NCI-H2107 treated with DMSO at 0.1 percent for 48 hours (cell line): ENCODE data around the gene CYP2A6.
"Not testable (repeated sequence)": the region's sequence is repeated elsewhere in the genome, so short reads cannot be mapped to it uniquely, and the experiment has no call there.

Source experiments
- DNase-seq: peaks from one replicate; lab custom pipeline; 2025; ENCODE audit not compliant: unreplicated experiment; lab: John Stamatoyannopoulos, UW

Gene CYP2A6

GRCh38 chr19:40822704-40823553 lies 27.3 kb downstream of the CYP2A6 start:
- not testable (repeated sequence) for DNase-seq

GRCh38 chr19:40822161-40822560 lies 28.1 kb downstream of the CYP2A6 start:
- no peak for DNase-seq

- peak; percentile 12 for DNase-seq
Measured at GRCh38 chr19:40819479-40820234, 30.6 kb downstream of the CYP2A6 start.

- DNase-seq, result not testable (repeated sequence)
Measured at GRCh38 chr19:40818480-40819399, 31.5 kb downstream of the CYP2A6 start.

- DNase-seq, result no peak
Measured at GRCh38 chr19:40815223-40815622, 35.0 kb downstream of the CYP2A6 start.

GRCh38 chr19:40813182-40813581 lies 37.1 kb downstream of the CYP2A6 start:
- no peak for DNase-seq

GRCh38 chr19:40812571-40812970 lies 37.7 kb downstream of the CYP2A6 start:
- not testable (repeated sequence) for DNase-seq

GRCh38 chr19:40811478-40812341 lies 38.5 kb downstream of the CYP2A6 start:
- DNase-seq, result no peak

- not testable (repeated sequence) for DNase-seq
Measured at GRCh38 chr19:40810649-40811408, 39.4 kb downstream of the CYP2A6 start.

- no peak for DNase-seq
Measured at GRCh38 chr19:40810160-40810559, 40.1 kb downstream of the CYP2A6 start.

- no peak for DNase-seq
Measured at GRCh38 chr19:40809358-40810086, 40.7 kb downstream of the CYP2A6 start.

- no peak for DNase-seq
Measured at GRCh38 chr19:40808497-40808896, 41.8 kb downstream of the CYP2A6 start.

GRCh38 chr19:40808021-40808325 lies 42.3 kb downstream of the CYP2A6 start:
- DNase-seq, result no peak

- no peak for DNase-seq
Measured at GRCh38 chr19:40807147-40808020, 42.9 kb downstream of the CYP2A6 start.

- DNase-seq, result no peak
Measured at GRCh38 chr19:40806423-40807146, 43.7 kb downstream of the CYP2A6 start.

GRCh38 chr19:40805258-40805868 lies 44.9 kb downstream of the CYP2A6 start:
- DNase-seq, result no peak

GRCh38 chr19:40804783-40805242 lies 45.4 kb downstream of the CYP2A6 start:
- DNase-seq, result no peak
